H9 (cell line): ENCODE data around the gene TMEM119. TPM values are rescaled to one million over a fixed set of nuclear protein-coding genes. Genes with fewer than 3 reads are reported as not detected.

Experiments
- DNase-seq: peaks from one replicate; pipeline ENCODE4 v3.0.0-alpha.2; 2017
- H2AFZ ChIP-seq: one replicate; pipeline ENCODE4 v1.6.1; 2013; ENCODE audit warnings: mild to moderate bottlenecking, low read length, control low read depth, moderate library complexity
- H2AK5ac ChIP-seq: 2 replicates; pipeline ENCODE4 v1.6.1; 2013; ENCODE audit warnings: low read length, control low read depth, mixed read lengths; ENCODE audit not compliant: insufficient read length
- H2BK120ac ChIP-seq: one replicate; pipeline ENCODE4 v1.6.1; 2013; ENCODE audit warnings: low read depth, mild to moderate bottlenecking, low read length, control low read depth, inconsistent platforms; ENCODE audit not compliant: poor library complexity, severe bottlenecking
- H2BK12ac ChIP-seq: 2 replicates; pipeline ENCODE4 v1.6.1; 2013; ENCODE audit warnings: low read length, control low read depth, mixed read lengths, low read depth; ENCODE audit not compliant: insufficient read length
- H2BK15ac ChIP-seq: 2 replicates; pipeline ENCODE4 v1.6.1; 2013; ENCODE audit warnings: low read depth, low read length, control low read depth
- H2BK20ac ChIP-seq: one replicate; pipeline ENCODE4 v1.6.1; 2013; ENCODE audit warnings: low read depth, mild to moderate bottlenecking, low read length, control low read depth, inconsistent platforms; ENCODE audit not compliant: poor library complexity, severe bottlenecking
- H2BK5ac ChIP-seq: 2 replicates; pipeline ENCODE4 v1.6.1; 2013; ENCODE audit warnings: low read length, control low read depth, mixed read lengths; ENCODE audit not compliant: insufficient read length
- H3K14ac ChIP-seq: 2 replicates; pipeline ENCODE4 v1.6.1; 2013; ENCODE audit warnings: low read length, control low read depth; ENCODE audit not compliant: insufficient read depth
- H3K18ac ChIP-seq: 2 replicates; pipeline ENCODE4 v1.6.1; 2013; ENCODE audit warnings: low read depth, mild to moderate bottlenecking, mixed read lengths, low read length, control low read depth; ENCODE audit not compliant: insufficient read length
- H3K23ac ChIP-seq: 2 replicates; pipeline ENCODE4 v1.6.1; 2013; ENCODE audit warnings: low read length, control low read depth, mixed read lengths, low read depth; ENCODE audit not compliant: insufficient read length
- H3K23me2 ChIP-seq: 2 replicates; pipeline ENCODE4 v1.6.1; 2013; ENCODE audit warnings: low read depth, mild to moderate bottlenecking, mixed read lengths, low read length, control low read depth; ENCODE audit not compliant: insufficient read length, poor library complexity, severe bottlenecking
- H3K27ac ChIP-seq: 2 replicates; pipeline ENCODE4 v1.5.1; 2013; ENCODE audit warnings: low read length, control low read depth, mixed read lengths, low read depth; ENCODE audit not compliant: insufficient read length
- H3K27me3 ChIP-seq: 2 replicates; pipeline ENCODE4 v1.6.1; 2013; ENCODE audit warnings: low read length, control low read depth, inconsistent platforms; ENCODE audit not compliant: insufficient read depth
- H3K4ac ChIP-seq: 2 replicates; pipeline ENCODE4 v1.6.1; 2013; ENCODE audit warnings: low read depth, mild to moderate bottlenecking, control low read depth, inconsistent platforms, low read length, moderate library complexity
- H3K4me1 ChIP-seq: 2 replicates; pipeline ENCODE4 v1.6.1; 2013; ENCODE audit warnings: low read length, control low read depth, inconsistent platforms; ENCODE audit not compliant: insufficient read depth
- H3K4me2 ChIP-seq: 2 replicates; pipeline ENCODE4 v1.6.1; 2013; ENCODE audit warnings: low read length, control low read depth, mixed read lengths; ENCODE audit not compliant: insufficient read length, insufficient read depth
- H3K56ac ChIP-seq: 2 replicates; pipeline ENCODE4 v1.6.1; 2013; ENCODE audit warnings: low read depth, mild to moderate bottlenecking, mixed read lengths, low read length, control low read depth; ENCODE audit not compliant: insufficient read length
- H3K79me1 ChIP-seq: 2 replicates; pipeline ENCODE4 v1.6.1; 2013; ENCODE audit warnings: low read depth, mild to moderate bottlenecking, moderate library complexity, low read length, control low read depth, inconsistent platforms; ENCODE audit not compliant: insufficient read depth, poor library complexity, severe bottlenecking
- H3K79me2 ChIP-seq: 2 replicates; pipeline ENCODE4 v1.6.1; 2013; ENCODE audit warnings: low read length, control low read depth, inconsistent platforms; ENCODE audit not compliant: insufficient read depth
- H3K9ac ChIP-seq: 2 replicates; pipeline ENCODE4 v1.6.1; 2013; ENCODE audit warnings: low read length, control low read depth, mixed read lengths; ENCODE audit not compliant: insufficient read length; ENCODE audit errors: extremely low read depth
- H3K9me3 ChIP-seq: one replicate; pipeline ENCODE4 v1.6.1; 2013; ENCODE audit warnings: low read depth, low read length, inconsistent platforms; ENCODE audit not compliant: control insufficient read depth
- H3T11ph ChIP-seq: one replicate; pipeline ENCODE4 v1.6.1; 2013; ENCODE audit warnings: mild to moderate bottlenecking, low read length, control low read depth, inconsistent platforms
- H4K20me1 ChIP-seq: one replicate; pipeline ENCODE4 v1.6.1; 2013; ENCODE audit not compliant: control insufficient read depth, insufficient read length, insufficient read depth
- H4K5ac ChIP-seq: 2 replicates; pipeline ENCODE4 v1.6.1; 2013; ENCODE audit warnings: low read depth, mild to moderate bottlenecking, mixed read lengths, low read length, control low read depth; ENCODE audit not compliant: insufficient read length
- H4K8ac ChIP-seq: replicated peaks from 2 replicates; pipeline ENCODE4 v1.6.1; 2013; ENCODE audit warnings: low read length, control low read depth, mixed read lengths, low read depth; ENCODE audit not compliant: insufficient read length
- H4K91ac ChIP-seq: 2 replicates; pipeline ENCODE4 v1.6.1; 2013; ENCODE audit warnings: low read depth, mild to moderate bottlenecking, moderate library complexity, mixed read lengths, low read length, control low read depth; ENCODE audit not compliant: insufficient read length
- H3K27ac Mint-ChIP-seq, 3 experiments: 2 replicates in 2 of 3; 3 replicates in 1 of 3; pipeline ENCODE4 v1.8.0; 2020 to 2021; ENCODE audit warnings: mixed read lengths in 3 of 3, mild to moderate bottlenecking in 1 of 3, moderate library complexity in 1 of 3
- H3K27me3 Mint-ChIP-seq: 2 replicates; pipeline ENCODE4 v1.8.0; 2021; ENCODE audit warnings: low read depth, mild to moderate bottlenecking, moderate library complexity, mixed read lengths
- H3K36me3 Mint-ChIP-seq, 3 experiments: 2 replicates in 2 of 3; 3 replicates in 1 of 3; pipeline ENCODE4 v1.8.0; 2020 to 2021; ENCODE audit warnings: low read depth in 3 of 3, mixed read lengths in 3 of 3; ENCODE audit not compliant: insufficient read depth in 1 of 3
- H3K4me1 Mint-ChIP-seq, 2 experiments: 2 replicates each; pipeline ENCODE4 v1.8.0; 2020; ENCODE audit warnings: mixed read lengths in 2 of 2
- H3K4me3 Mint-ChIP-seq, 2 experiments: 2 replicates in 1 of 2; 3 replicates in 1 of 2; pipeline ENCODE4 v1.8.0; 2020 to 2021; ENCODE audit warnings: mild to moderate bottlenecking in 2 of 2, mixed read lengths in 2 of 2, moderate library complexity in 1 of 2
- H3K9me3 Mint-ChIP-seq, 2 experiments: 2 replicates in 1 of 2; 3 replicates in 1 of 2; pipeline ENCODE4 v1.8.0; 2020; ENCODE audit warnings: mild to moderate bottlenecking in 2 of 2, mixed read lengths in 2 of 2, moderate library complexity in 1 of 2
- CTCF ChIP-seq: fragments of 200-600 bp; sonication (generic); conservative IDR thresholded peaks from 3 replicates; pipeline ENCODE4 v1.8.0; 2021; ENCODE audit warnings: antibody characterized with exemption, mild to moderate bottlenecking
- WGBS: extraction: QIAGEN DNeasy Blood & Tissue Kit; methylation state at CpG from one replicate; pipeline ENCODE4 v1.1.7; 2013; ENCODE audit warnings: missing lambda C conversion rate, low lambda C conversion rate, mixed read lengths; ENCODE audit not compliant: insufficient read length; ENCODE audit errors: extremely low coverage; 5-methylcytosine and 5-hydroxymethylcytosine counted together
- total RNA-seq: library from RNA; stranded (reverse); gene quantifications from 2 replicates; pipeline ENCODE4 v1.2.1, GENCODE V29; 2021

Gene TMEM119
- total RNA-seq, 1 experiment from 2014 or later = not detected

- no peaks in the 10 kb centered on the region for H3K23me2 ChIP-seq
- H4K8ac ChIP-seq = no peak overlapping the region
- peaks cover 77 to 79% of the 10 kb centered on the region in 2 experiments for H3K4me1 Mint-ChIP-seq
- no peak for TF ChIP-seq CTCF
- no peaks in the 10 kb centered on the region for H3K27me3 Mint-ChIP-seq
- H3K27ac Mint-ChIP-seq = peak overlapping the region; percentile 77 to 93 (median 86); a peak in 5 of 7 replicates
- H3K4me1 ChIP-seq = peaks cover 12% of the 10 kb centered on the region; the same call in 1 of the 2 replicates
- H3K4me3 Mint-ChIP-seq = peak overlapping the region in 1 of 2 experiments; percentile 57; a peak in 1 of 5 replicates
- no peak overlapping the region for H2AFZ ChIP-seq
- H2BK120ac ChIP-seq = no peak overlapping the region
- H4K91ac ChIP-seq = no peak overlapping the region
- H3K79me1 ChIP-seq = no peaks in the 10 kb centered on the region
- peaks cover 0 to 4% (median 3%) of the 10 kb centered on the region in 3 experiments; a peak in 2 of 7 replicates for H3K36me3 Mint-ChIP-seq
- H3K14ac ChIP-seq = peak overlapping the region; percentile 42; the same call in 1 of the 2 replicates
- H3K4ac ChIP-seq = no peak overlapping the region
- no CpG with 5 or more reads among the region's 7 CpGs for WGBS
- H3K4me2 ChIP-seq = no peak overlapping the region
- H3K79me2 ChIP-seq = no peaks in the 10 kb centered on the region
- no peak overlapping the region for H3K9ac ChIP-seq
- no peak overlapping the region for H3K56ac ChIP-seq
- H3K23ac ChIP-seq = no peak overlapping the region
- H3K18ac ChIP-seq = no peak overlapping the region
- no peak overlapping the region for H2BK20ac ChIP-seq
- H4K5ac ChIP-seq = no peak overlapping the region
- no peaks in the 10 kb centered on the region for H3K9me3 Mint-ChIP-seq
- no peaks in the 10 kb centered on the region for H3K9me3 ChIP-seq
- no peak overlapping the region for H2BK15ac ChIP-seq
- H4K20me1 ChIP-seq = no peaks in the 10 kb centered on the region
- H2AK5ac ChIP-seq = no peak overlapping the region
- no peak overlapping the region for H3T11ph ChIP-seq
- no peak overlapping the region for H2BK5ac ChIP-seq
- H3K27me3 ChIP-seq = no peaks in the 10 kb centered on the region
- H3K27ac ChIP-seq = no peak overlapping the region
- DNase-seq = peak; percentile 39
- H2BK12ac ChIP-seq = no peak overlapping the region
Observed at GRCh38 chr12:108637222-108637971, 39.5 kb upstream of the TMEM119 start.
